HL-60 (cell line): ENCODE results near the gene BTBD9.

Experiments used
- DNase-seq, 2 experiments: peaks; one replicate each; pipeline ENCODE4 v3.0.0-alpha.2; 2010 to 2020; ENCODE audit warnings: low read depth in 1 of 2, low spot score in 1 of 2
- H3K27ac ChIP-seq: fragments of 250-450 bp; sonication (Bioruptor Pico); replicated peaks from 2 replicates; pipeline ENCODE4 v1.5.1; 2020; ENCODE audit warnings: mild to moderate bottlenecking, moderate library complexity
- H3K27me3 ChIP-seq: fragments of 250-450 bp; sonication (Bioruptor Pico); 2 replicates; pipeline ENCODE4 v1.5.1; 2021; ENCODE audit warnings: mild to moderate bottlenecking, moderate library complexity; ENCODE audit not compliant: insufficient read depth, poor library complexity, severe bottlenecking
- H3K4me3 ChIP-seq: replicated peaks from 2 replicates; pipeline ENCODE4 v1.5.1; 2011; ENCODE audit warnings: mild to moderate bottlenecking, control low read depth, low read length; ENCODE audit not compliant: insufficient read depth
- CTCF ChIP-seq: IDR thresholded peaks from one replicate; pipeline ENCODE4 v1.5.1; 2011; ENCODE audit warnings: low read length, control low read depth, inconsistent platforms; ENCODE audit not compliant: insufficient read depth
- GABPA ChIP-seq: IDR thresholded peaks from 2 replicates; pipeline ENCODE4 v1.6.1; 2012; ENCODE audit warnings: low read depth
- POLR2AphosphoS5 ChIP-seq: IDR thresholded peaks from 2 replicates; pipeline ENCODE4 v1.6.1; 2012; ENCODE audit warnings: low read depth
- REST ChIP-seq: IDR thresholded peaks from 2 replicates; pipeline ENCODE4 v1.6.1; 2012; ENCODE audit warnings: low read depth; ENCODE audit not compliant: insufficient replicate concordance
- SPI1 ChIP-seq: IDR thresholded peaks from 2 replicates; pipeline ENCODE4 v1.6.1; 2012; ENCODE audit warnings: low read depth, mild to moderate bottlenecking, borderline replicate concordance

Gene BTBD9

GRCh38 chr6:38170666-38171355 lies 468.9 kb downstream of the BTBD9 start:
- Histone ChIP-seq H3K4me3 (no peak overlapping the region), H3K27me3 (no peaks in the 10 kb centered on the region), H3K27ac (no peak overlapping the region)
- TF ChIP-seq SPI1: no peak
- DNase-seq: no peak

- DNase-seq: no peak
- Histone ChIP-seq H3K4me3 (no peak overlapping the region), H3K27me3 (no peaks in the 10 kb centered on the region), H3K27ac (no peak overlapping the region)
- TF ChIP-seq REST (no peak), GABPA (no peak), CTCF (no peak), POLR2AphosphoS5 (no peak), SPI1 (no peak)
These were observed 469.7 kb downstream of the BTBD9 start for GRCh38 chr6:38169977-38170526.

GRCh38 chr6:38169221-38169976 lies 470.3 kb downstream of the BTBD9 start:
- no peak for DNase-seq
- H3K27me3 ChIP-seq: no peaks in the 10 kb centered on the region
- no peak overlapping the region for H3K27ac ChIP-seq
- H3K4me3 ChIP-seq: no peak overlapping the region
- TF ChIP-seq GABPA: no peak
- TF ChIP-seq REST: no peak
- TF ChIP-seq CTCF: no peak
- TF ChIP-seq POLR2AphosphoS5: no peak
- TF ChIP-seq SPI1: no peak

GRCh38 chr6:38168699-38169098 lies 471.0 kb downstream of the BTBD9 start:
- Histone ChIP-seq H3K4me3 (no peak overlapping the region), H3K27me3 (no peaks in the 10 kb centered on the region), H3K27ac (no peak overlapping the region)
- no peak for DNase-seq
- TF ChIP-seq CTCF (no peak), SPI1 (no peak), REST (no peak), GABPA (no peak), POLR2AphosphoS5 (no peak)
